Loucy (cell line): Measurements from ENCODE around the gene SLFN11.

Experiments used
- H2AFZ ChIP-seq: fragments of 200-600 bp; sonication (generic); 2 replicates; pipeline ENCODE4 v1.6.0; 2016; ENCODE audit warnings: antibody characterized with exemption, mild to moderate bottlenecking, low read length, moderate library complexity
- H3F3A ChIP-seq: fragments of 200-600 bp; 2 replicates; pipeline ENCODE4 v1.6.0; 2016; ENCODE audit warnings: antibody characterized with exemption, low read depth, mild to moderate bottlenecking
- H3K27me3 ChIP-seq: fragments of 200-600 bp; sonication (generic); 2 replicates; pipeline ENCODE4 v1.6.1; 2014; ENCODE audit warnings: low read length, mild to moderate bottlenecking; ENCODE audit not compliant: insufficient read depth, poor library complexity, severe bottlenecking
- H3K36me3 ChIP-seq: fragments of 200-600 bp; sonication (generic); 2 replicates; pipeline ENCODE4 v1.6.1; 2016; ENCODE audit warnings: low read length; ENCODE audit not compliant: insufficient read depth
- H3K4me1 ChIP-seq: fragments of 200-600 bp; sonication (generic); 2 replicates; pipeline ENCODE4 v1.5.1; 2014; ENCODE audit warnings: low read length, mild to moderate bottlenecking; ENCODE audit not compliant: insufficient read depth, poor library complexity, severe bottlenecking
- H3K4me2 ChIP-seq: fragments of 200-600 bp; sonication (generic); 2 replicates; pipeline ENCODE4 v1.6.0; 2014; ENCODE audit warnings: antibody characterized with exemption, low read length, low read depth, mild to moderate bottlenecking; ENCODE audit not compliant: poor library complexity, severe bottlenecking
- H3K4me3 ChIP-seq: fragments of 200-600 bp; sonication (generic); 2 replicates; pipeline ENCODE4 v1.5.1; 2014; ENCODE audit warnings: low read length, mild to moderate bottlenecking, mixed read lengths; ENCODE audit not compliant: poor library complexity, severe bottlenecking
- H3K79me2 ChIP-seq: fragments of 200-600 bp; sonication (generic); 2 replicates; pipeline ENCODE4 v1.6.1; 2014; ENCODE audit warnings: low read length; ENCODE audit not compliant: insufficient read depth
- H3K9ac ChIP-seq: fragments of 200-600 bp; sonication (generic); 2 replicates; pipeline ENCODE4 v1.6.0; 2014; ENCODE audit warnings: mild to moderate bottlenecking, low read depth, low read length, moderate library complexity; ENCODE audit not compliant: poor library complexity, severe bottlenecking
- H3K9me2 ChIP-seq: fragments of 200-600 bp; sonication (generic); replicated peaks from 2 replicates; pipeline ENCODE4 v1.6.1; 2016; ENCODE audit warnings: low read depth, low read length, mixed read lengths
- H3K9me3 ChIP-seq: fragments of 200-600 bp; sonication (generic); 2 replicates; pipeline ENCODE4 v1.6.1; 2014; ENCODE audit warnings: mild to moderate bottlenecking, antibody characterized with exemption, low read length, low read depth; ENCODE audit not compliant: insufficient read depth
- H4K20me1 ChIP-seq: fragments of 200-600 bp; sonication (generic); 2 replicates; pipeline ENCODE4 v1.6.0; 2014; ENCODE audit warnings: antibody characterized with exemption, low read length, mild to moderate bottlenecking; ENCODE audit not compliant: insufficient read depth, poor library complexity, severe bottlenecking
- EZH2phosphoT487 ChIP-seq: fragments of 200-600 bp; IDR thresholded peaks from 2 replicates; pipeline ENCODE4 v1.6.1; 2018; ENCODE audit warnings: antibody characterized with exemption, mild to moderate bottlenecking, moderate library complexity, borderline replicate concordance
- TF ChIP-seq, protein P1 (sequence below): fragments of 200-600 bp; sonication (generic); conservative IDR thresholded peaks from 2 replicates; pipeline ENCODE4 v1.5.1; 2014; ENCODE audit warnings: mild to moderate bottlenecking, antibody characterized with exemption, low read length

The SLFN11 gene

DNA sequence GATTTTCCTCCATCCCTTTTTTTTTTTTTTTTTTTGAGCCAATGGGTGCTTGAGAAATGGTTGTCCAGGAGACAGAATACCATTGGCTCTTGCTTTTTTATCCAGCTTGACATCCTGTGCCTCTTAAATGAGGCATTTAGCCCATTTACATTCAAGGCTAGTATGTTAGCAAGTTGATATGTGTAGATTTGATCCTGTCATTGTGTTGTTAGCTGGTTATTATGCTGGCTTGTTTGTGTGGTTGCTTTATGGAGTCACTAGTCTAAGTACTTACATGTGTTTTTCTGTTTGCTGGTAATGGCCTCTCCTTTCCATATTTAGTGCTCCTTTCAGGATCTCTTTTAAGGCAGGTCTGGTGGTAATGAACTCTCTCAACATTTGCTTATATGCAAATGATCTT, 14.1 kb upstream of the SLFN11 start:
- H3K4me3 ChIP-seq: no peak overlapping the region
- H3K79me2 ChIP-seq: no peaks in the 10 kb centered on the region
- H3K9me3 ChIP-seq: no peaks in the 10 kb centered on the region
- TF ChIP-seq EZH2phosphoT487: no peak
- TF ChIP-seq, protein P1, sequence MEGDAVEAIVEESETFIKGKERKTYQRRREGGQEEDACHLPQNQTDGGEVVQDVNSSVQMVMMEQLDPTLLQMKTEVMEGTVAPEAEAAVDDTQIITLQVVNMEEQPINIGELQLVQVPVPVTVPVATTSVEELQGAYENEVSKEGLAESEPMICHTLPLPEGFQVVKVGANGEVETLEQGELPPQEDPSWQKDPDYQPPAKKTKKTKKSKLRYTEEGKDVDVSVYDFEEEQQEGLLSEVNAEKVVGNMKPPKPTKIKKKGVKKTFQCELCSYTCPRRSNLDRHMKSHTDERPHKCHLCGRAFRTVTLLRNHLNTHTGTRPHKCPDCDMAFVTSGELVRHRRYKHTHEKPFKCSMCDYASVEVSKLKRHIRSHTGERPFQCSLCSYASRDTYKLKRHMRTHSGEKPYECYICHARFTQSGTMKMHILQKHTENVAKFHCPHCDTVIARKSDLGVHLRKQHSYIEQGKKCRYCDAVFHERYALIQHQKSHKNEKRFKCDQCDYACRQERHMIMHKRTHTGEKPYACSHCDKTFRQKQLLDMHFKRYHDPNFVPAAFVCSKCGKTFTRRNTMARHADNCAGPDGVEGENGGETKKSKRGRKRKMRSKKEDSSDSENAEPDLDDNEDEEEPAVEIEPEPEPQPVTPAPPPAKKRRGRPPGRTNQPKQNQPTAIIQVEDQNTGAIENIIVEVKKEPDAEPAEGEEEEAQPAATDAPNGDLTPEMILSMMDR: no peak
- H3K36me3 ChIP-seq: no peaks in the 10 kb centered on the region
- no peak overlapping the region for H2AFZ ChIP-seq
- H3K4me1 ChIP-seq: no peaks in the 10 kb centered on the region
- no peak overlapping the region for H3K9ac ChIP-seq
- no peaks in the 10 kb centered on the region for H3K27me3 ChIP-seq
- H3K4me2 ChIP-seq: no peak overlapping the region
- no peaks in the 10 kb centered on the region for H4K20me1 ChIP-seq
- no peaks in the 10 kb centered on the region for H3F3A ChIP-seq
- H3K9me2 ChIP-seq: no peaks in the 10 kb centered on the region

DNA sequence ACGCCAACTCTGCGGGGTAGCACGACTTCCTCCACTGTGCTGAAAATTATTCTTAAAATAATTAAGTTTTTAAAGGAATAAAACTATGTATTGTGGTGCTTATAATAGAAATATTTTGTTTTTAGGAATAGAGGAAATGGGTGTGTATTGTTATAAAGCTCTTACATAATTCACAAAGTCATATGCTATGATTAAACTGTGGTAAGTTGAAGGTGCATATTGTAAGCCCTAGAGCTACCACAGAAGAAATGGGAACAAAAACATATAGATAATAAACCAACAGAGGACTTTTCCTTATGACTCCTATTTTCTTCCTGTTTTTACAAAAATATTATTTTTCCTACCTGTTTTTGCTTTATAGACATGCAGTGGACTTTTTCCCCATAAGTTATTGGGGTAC, 4.3 kb upstream of the SLFN11 start:
- Histone ChIP-seq H3K4me2 (no peak overlapping the region), H3K27me3 (peaks cover 22% of the 10 kb centered on the region), H2AFZ (no peak overlapping the region), H3K9me3 (no peaks in the 10 kb centered on the region), H3F3A (0 out of 2 replicates have a peak, but pooled peaks cover 6% of the 10 kb centered on the region), H4K20me1 (no peaks in the 10 kb centered on the region), H3K36me3 (no peaks in the 10 kb centered on the region), H3K4me1 (peaks cover 7% of the 10 kb centered on the region), H3K79me2 (peaks cover 10% of the 10 kb centered on the region), H3K9me2 (no peaks in the 10 kb centered on the region), H3K4me3 (no peak overlapping the region), H3K9ac (no peak overlapping the region)
- no peak for TF ChIP-seq EZH2phosphoT487
- TF ChIP-seq, protein P1: no peak

DNA sequence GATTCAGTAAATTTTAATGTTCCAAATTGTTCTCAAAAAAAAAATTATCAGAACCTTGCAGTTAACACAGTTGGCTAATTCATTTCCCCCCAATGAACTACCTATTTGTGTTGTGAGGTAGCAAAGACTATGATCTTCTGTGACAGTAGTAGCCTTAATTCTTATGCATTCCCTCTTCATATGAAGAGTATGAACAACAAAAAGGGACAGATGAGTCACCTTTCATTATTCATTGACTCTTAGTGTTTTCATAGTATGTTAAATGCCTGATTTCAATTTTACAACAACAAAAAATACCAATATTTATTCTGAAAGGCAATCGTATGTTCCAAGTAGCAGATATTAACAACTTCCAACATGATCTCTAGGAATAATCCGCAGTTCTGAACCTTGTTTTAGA, 3.6 kb upstream of the SLFN11 start:
- Histone ChIP-seq H4K20me1 (peaks cover under 1% of the 10 kb centered on the region), H3K9me3 (no peaks in the 10 kb centered on the region), H3K4me2 (no peak overlapping the region), H2AFZ (no peak overlapping the region), H3K36me3 (no peaks in the 10 kb centered on the region), H3K4me1 (peaks cover 8% of the 10 kb centered on the region), H3K79me2 (peaks cover 17% of the 10 kb centered on the region), H3K9me2 (no peaks in the 10 kb centered on the region), H3K27me3 (peaks cover 24% of the 10 kb centered on the region), H3K9ac (no peak overlapping the region), H3K4me3 (no peak overlapping the region), H3F3A (0 out of 2 replicates have a peak, but pooled peaks cover 6% of the 10 kb centered on the region)
- no peak for TF ChIP-seq EZH2phosphoT487
- TF ChIP-seq, protein P1: no peak
